Activated CD4-positive, alpha-beta T cell treated with anti-CD3 and anti-CD28 coated beads for 36 hours (primary cell): ENCODE measurements around the gene CCDC82. TPM values are rescaled to one million over a fixed set of nuclear protein-coding genes. Genes with fewer than 3 reads are reported as not detected.
A peak's percentile ranks its signal among the peaks of the same experiment; 100 is the strongest.
"Not testable (repeated sequence)": the region's sequence is repeated elsewhere in the genome, so short reads cannot be mapped to it uniquely, and the experiment has no call there.

Experiments
- ATAC-seq: fragments of 200-7000 bp; cut with Tn5 transposase; one replicate; pipeline ENCODE4 v1.10.0; 2021; ENCODE audit warnings: mild to moderate bottlenecking, moderate library complexity
- CTCF ChIA-PET: fragments of 350-600 bp; sonication (Branson Sonifier 250); formaldehyde crosslinking; loops from one replicate; lab custom pipeline; 2021; ENCODE audit warnings: antibody characterized with exemption; lab: Charles Lee
- POLR2A ChIA-PET: fragments of 350-600 bp; sonication (Branson Sonifier 250); formaldehyde crosslinking; loops from one replicate; lab custom pipeline; 2021; ENCODE audit warnings: antibody characterized with exemption, inconsistent platforms; lab: Charles Lee
- DNase-seq: peaks from one replicate; pipeline ENCODE4 v3.0.0-alpha.2; 2020
- H3K27ac Mint-ChIP-seq: one replicate; pipeline ENCODE4 v1.8.0; 2021; ENCODE audit warnings: mixed read lengths
- H3K27me3 Mint-ChIP-seq: one replicate; pipeline ENCODE4 v1.8.0; 2021; ENCODE audit warnings: mixed read lengths
- H3K36me3 Mint-ChIP-seq: one replicate; pipeline ENCODE4 v1.8.0; 2021; ENCODE audit warnings: low read depth, mixed read lengths
- H3K4me1 Mint-ChIP-seq: one replicate; pipeline ENCODE4 v1.8.0; 2021; ENCODE audit warnings: mixed read lengths
- H3K4me3 Mint-ChIP-seq: one replicate; pipeline ENCODE4 v1.8.0; 2021; ENCODE audit warnings: mild to moderate bottlenecking, moderate library complexity, mixed read lengths
- H3K9me3 Mint-ChIP-seq: one replicate; pipeline ENCODE4 v1.8.0; 2021; ENCODE audit warnings: low read depth, mixed read lengths
- intact Hi-C, 2 experiments: fragments of 100-400 bp; cut with DNase I in 1 of 2; cut with micrococcal nuclease in 1 of 2; formaldehyde crosslinking; loops; one replicate each; pipeline versions ENCODE4 v1.14.2 to v1.15.1; 2022 to 2024; cut with DNase I, micrococcal nuclease
- total RNA-seq, 2 experiments: library from RNA; stranded (reverse); gene quantifications; one replicate each; pipeline ENCODE4 v1.2.3, GENCODE V29; 2021

Gene CCDC82
- total RNA-seq = 10 to 100 TPM; 32.1 to 38.3 TPM

- H3K9me3 Mint-ChIP-seq = peaks cover 4% of the 10 kb centered on the region
- ChIA-PET POLR2A (interaction anchor here (0.7 to 2.3 kb wide), 5 partner anchors 18 to 600 kb away, joined by 3 to 19 read pairs (median 3); partner anchors contain the start of genes CEP57, FAM76B and MAML2), CTCF (interaction anchor here (0.6 to 2.7 kb wide), 10 partner anchors 10 to 601 kb away, joined by 3 to 20 read pairs (median 3); partner anchors contain the start of genes FAM76B and MAML2)
- intact Hi-C loops = loop anchor here (1.0 to 5.0 kb wide), 15 partner anchors 47 to 1848 kb away; partner anchors contain the start of genes MAML2 (in 2 of the 2), CEP57 (in 1 of the 2), CWC15 (in 1 of the 2) and FAM76B (in 1 of the 2)
- H3K4me3 Mint-ChIP-seq = peak within 1 kb of the TSS; percentile 90
- peaks cover 66% of the 10 kb centered on the region for H3K4me1 Mint-ChIP-seq
- H3K27me3 Mint-ChIP-seq = no peaks in the 10 kb centered on the region
- H3K36me3 Mint-ChIP-seq = peaks cover 26% of the 10 kb centered on the region
- H3K27ac Mint-ChIP-seq = peak within 1 kb of the TSS; percentile 82
- peak; percentile 99 for DNase-seq
- ATAC-seq = peak; percentile 97
These were observed at the start of gene CCDC82, which contains the start of gene JRKL for GRCh38 chr11:96389720-96390487. Gene CCDC82 (minus strand): TSS chr11:96389912. CDS start chr11:96384747, 5,165 bp downstream. Gene JRKL (plus strand): TSS chr11:96390013. CDS start chr11:96390650, 637 bp downstream.

DNA sequence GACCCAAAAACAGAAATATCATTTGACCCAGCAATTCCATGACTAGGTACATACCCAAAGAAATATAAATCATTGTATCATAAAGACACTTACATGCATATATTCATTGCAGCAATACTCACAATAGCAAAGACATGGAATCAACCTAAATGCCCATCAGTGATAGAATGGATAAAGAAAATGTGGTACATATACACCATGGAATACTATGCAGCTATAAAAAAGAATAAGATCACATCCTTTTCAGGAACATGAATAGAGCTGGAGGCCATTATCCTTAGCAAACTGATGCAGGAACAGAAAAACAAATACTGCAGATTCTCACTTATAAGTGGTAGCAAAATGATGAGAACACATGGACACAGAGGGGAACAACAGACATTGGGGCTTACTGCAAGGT lies 42.9 kb upstream of the CCDC82 start:
- not testable (repeated sequence) for ATAC-seq, H3K36me3 Mint-ChIP-seq

GRCh38 chr11:96430668-96431067 lies 41.0 kb upstream of the CCDC82 start:
- peaks cover 37% of the 10 kb centered on the region for H3K27me3 Mint-ChIP-seq
- H3K9me3 Mint-ChIP-seq = no peaks in the 10 kb centered on the region
- ChIA-PET POLR2A (no interaction called here), CTCF (interaction anchor here (0.5 kb wide), 1 partner anchor 1061 kb away, joined by 4 read pairs; no protein-coding TSS in a partner anchor)
- no peaks in the 10 kb centered on the region for H3K36me3 Mint-ChIP-seq
- intact Hi-C loops = no loop called here
- ATAC-seq (no peak), DNase-seq (no peak)
- peaks cover 8% of the 10 kb centered on the region for H3K4me1 Mint-ChIP-seq
- H3K4me3 Mint-ChIP-seq = no peak overlapping the region
- no peak overlapping the region for H3K27ac Mint-ChIP-seq

More for the DNA sequence above, 42.9 kb upstream of the CCDC82 start:
- peaks cover 41% of the 10 kb centered on the region for H3K27me3 Mint-ChIP-seq
- CTCF ChIA-PET, POLR2A ChIA-PET, H3K4me3 Mint-ChIP-seq, DNase-seq, H3K9me3 Mint-ChIP-seq, H3K4me1 Mint-ChIP-seq, intact Hi-C loops, H3K27ac Mint-ChIP-seq: not testable (repeated sequence)

DNA sequence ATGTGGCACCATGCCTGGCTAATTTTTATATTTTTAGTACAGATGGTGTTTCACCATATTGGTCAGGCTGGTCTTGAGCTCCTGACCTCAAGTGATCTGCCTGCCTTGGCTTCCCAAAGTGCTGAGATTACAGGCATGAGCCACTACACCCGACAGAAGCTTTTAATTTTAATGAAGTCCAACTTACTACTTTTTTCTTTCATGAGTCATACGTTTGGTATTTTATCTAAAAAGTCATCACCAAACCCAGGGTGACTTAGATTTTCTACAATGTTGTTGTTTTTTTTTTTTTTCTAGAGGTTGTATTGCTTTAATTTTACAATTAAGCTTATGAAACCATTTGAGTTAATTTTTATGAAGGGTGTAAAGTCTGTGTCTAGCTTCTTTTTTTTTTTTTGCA lies 35.0 kb upstream of the CCDC82 start:
- Mint-ChIP-seq H3K27me3 (peaks cover 28% of the 10 kb centered on the region), H3K36me3 (no peaks in the 10 kb centered on the region), H3K9me3 (no peaks in the 10 kb centered on the region), H3K27ac (no peak overlapping the region), H3K4me1 (peaks cover 14% of the 10 kb centered on the region), H3K4me3 (no peak overlapping the region)
- POLR2A ChIA-PET = interaction anchor here (0.6 to 0.7 kb wide), 2 partner anchors 228 to 634 kb away, joined by 3 to 5 read pairs; no protein-coding TSS in a partner anchor
- CTCF ChIA-PET = interaction anchor here (0.6 to 3.9 kb wide), 11 partner anchors 10 to 1638 kb away, joined by 3 to 39 read pairs (median 4); no protein-coding TSS in a partner anchor
- ATAC-seq (peak; percentile 80), DNase-seq (no peak)
- intact Hi-C loops = loop anchor here (1.0 to 5.0 kb wide), 6 partner anchors 588 to 1902 kb away; partner anchors contain the start of gene CEP57 (in 1 of the 2)

DNA sequence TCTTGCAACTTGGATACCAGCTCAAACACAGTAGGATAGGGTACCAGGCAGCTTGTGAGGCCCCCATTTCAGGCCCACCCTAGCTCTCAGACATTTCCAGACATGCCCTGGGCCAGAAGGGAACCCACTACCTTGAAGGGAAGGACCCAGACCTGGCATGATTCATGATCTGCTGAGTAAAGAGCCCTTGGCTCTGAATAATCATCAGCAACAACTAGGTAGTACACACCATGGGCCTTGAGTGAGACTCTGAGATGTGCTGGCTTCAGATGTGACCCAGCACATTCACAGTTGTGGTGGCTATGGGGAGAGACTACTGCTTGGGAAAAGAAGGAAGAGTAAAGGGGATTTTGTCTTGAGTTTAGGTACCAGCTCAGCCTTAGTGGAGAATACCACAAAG lies 23.7 kb upstream of the CCDC82 start:
- no peak for ATAC-seq
- peaks cover 5% of the 10 kb centered on the region for H3K4me1 Mint-ChIP-seq
- no peak overlapping the region for H3K27ac Mint-ChIP-seq
- DNase-seq = no peak
- no peak overlapping the region for H3K4me3 Mint-ChIP-seq
- ChIA-PET CTCF (interaction anchor here (1.8 kb wide), 1 partner anchor 19 kb away, joined by 4 read pairs; no protein-coding TSS in a partner anchor), POLR2A (no interaction called here)
- no peaks in the 10 kb centered on the region for H3K9me3 Mint-ChIP-seq
- H3K27me3 Mint-ChIP-seq = peaks cover 11% of the 10 kb centered on the region
- H3K36me3 Mint-ChIP-seq = no peaks in the 10 kb centered on the region
- intact Hi-C loops = no loop called here

DNA sequence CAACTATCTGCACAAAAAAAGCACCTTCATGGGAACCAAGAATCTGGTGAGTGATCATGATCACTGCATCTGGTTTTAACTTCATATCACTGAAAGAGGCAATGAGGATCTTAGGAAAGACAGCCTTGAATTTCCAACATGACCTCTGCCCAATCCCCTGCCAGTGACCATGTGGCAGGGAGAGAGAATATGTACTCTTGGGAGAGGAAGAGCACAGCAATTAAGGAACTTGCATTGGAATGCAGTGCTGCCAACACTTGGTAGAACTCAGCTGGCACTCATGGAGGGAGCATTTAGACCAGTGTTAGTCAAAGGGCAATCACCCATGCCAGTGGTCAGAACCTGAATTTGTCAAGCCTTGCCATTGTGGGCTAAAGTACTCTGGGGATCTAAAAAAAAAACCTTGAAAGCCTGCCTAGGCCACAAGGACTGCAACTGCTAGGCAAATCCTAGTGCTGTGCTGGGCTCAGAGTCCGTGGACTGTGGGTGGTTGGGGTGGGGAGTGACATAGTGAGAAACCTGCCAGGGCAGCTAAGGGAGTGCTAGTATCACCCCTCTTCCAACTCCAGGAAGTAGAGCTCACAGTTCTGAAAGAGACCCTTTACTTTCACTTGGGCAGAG lies 23.2 kb upstream of the CCDC82 start:
- H3K27me3 Mint-ChIP-seq = peaks cover 11% of the 10 kb centered on the region
- H3K36me3 Mint-ChIP-seq = no peaks in the 10 kb centered on the region
- peaks cover 5% of the 10 kb centered on the region for H3K4me1 Mint-ChIP-seq
- CTCF ChIA-PET = no interaction called here
- ATAC-seq = no peak
- H3K9me3 Mint-ChIP-seq = no peaks in the 10 kb centered on the region
- intact Hi-C loops = no loop called here
- no peak for DNase-seq
- H3K4me3 Mint-ChIP-seq = no peak overlapping the region
- POLR2A ChIA-PET = no interaction called here
- no peak overlapping the region for H3K27ac Mint-ChIP-seq

GRCh38 chr11:96411412-96411811 lies 21.7 kb upstream of the CCDC82 start:
- intact Hi-C loops, H3K9me3 Mint-ChIP-seq, H3K36me3 Mint-ChIP-seq, H3K27me3 Mint-ChIP-seq, CTCF ChIA-PET, DNase-seq, H3K27ac Mint-ChIP-seq, H3K4me1 Mint-ChIP-seq, POLR2A ChIA-PET, ATAC-seq: not testable (repeated sequence)
- H3K4me3 Mint-ChIP-seq = peak overlapping the region; percentile 32

GRCh38 chr11:96400697-96401096 lies 11.0 kb upstream of the CCDC82 start:
- no peak for ATAC-seq
- ChIA-PET CTCF (no interaction called here), POLR2A (no interaction called here)
- DNase-seq = no peak
- no peaks in the 10 kb centered on the region for H3K9me3 Mint-ChIP-seq
- H3K36me3 Mint-ChIP-seq = no peaks in the 10 kb centered on the region
- peaks cover 7% of the 10 kb centered on the region for H3K4me1 Mint-ChIP-seq
- H3K4me3 Mint-ChIP-seq = no peak overlapping the region
- no peak overlapping the region for H3K27ac Mint-ChIP-seq
- H3K27me3 Mint-ChIP-seq = peaks cover 2% of the 10 kb centered on the region
- intact Hi-C loops = no loop called here

GRCh38 chr11:96397863-96398262 lies 8.2 kb upstream of the CCDC82 start:
- ATAC-seq (no peak), DNase-seq (no peak)
- Mint-ChIP-seq H3K36me3 (no peaks in the 10 kb centered on the region), H3K4me3 (no peak overlapping the region), H3K9me3 (no peaks in the 10 kb centered on the region), H3K27me3 (peaks cover under 1% of the 10 kb centered on the region), H3K4me1 (peaks cover 16% of the 10 kb centered on the region), H3K27ac (no peak overlapping the region)
- intact Hi-C loops = no loop called here
- ChIA-PET POLR2A (no interaction called here), CTCF (no interaction called here)

DNA sequence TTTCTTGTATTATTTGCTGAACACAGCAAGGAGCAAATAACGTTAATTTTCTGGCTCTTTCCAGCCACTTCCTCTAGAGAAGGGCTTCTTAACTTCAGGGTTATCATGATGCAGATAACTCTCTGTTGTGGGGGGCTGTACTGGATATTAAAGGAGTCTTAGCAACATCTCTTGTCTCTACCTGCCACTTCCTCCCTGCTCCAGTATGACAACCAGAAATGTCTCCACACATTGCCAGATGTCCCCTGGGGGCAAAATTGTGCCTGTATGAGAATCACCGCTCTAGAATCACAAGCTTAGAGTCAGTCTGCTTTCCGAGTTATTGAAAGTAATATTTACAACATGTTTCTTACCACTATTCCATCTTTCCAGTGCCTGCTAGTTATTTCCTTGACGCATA lies 6.9 kb upstream of the CCDC82 start:
- peaks cover 6% of the 10 kb centered on the region for H3K36me3 Mint-ChIP-seq
- H3K9me3 Mint-ChIP-seq = no peaks in the 10 kb centered on the region
- no peak overlapping the region for H3K27ac Mint-ChIP-seq
- DNase-seq (no peak), ATAC-seq (no peak)
- H3K4me1 Mint-ChIP-seq = peaks cover 27% of the 10 kb centered on the region
- no peak overlapping the region for H3K4me3 Mint-ChIP-seq
- CTCF ChIA-PET = interaction anchor here (0.8 to 1.4 kb wide), 3 partner anchors 127 to 606 kb away, joined by 3 to 5 read pairs (median 4); partner anchors contain the start of gene CEP57
- POLR2A ChIA-PET = interaction anchor here (0.5 kb wide), 1 partner anchor 285 kb away, joined by 3 read pairs; no protein-coding TSS in a partner anchor
- intact Hi-C loops = no loop called here
- no peaks in the 10 kb centered on the region for H3K27me3 Mint-ChIP-seq

DNA sequence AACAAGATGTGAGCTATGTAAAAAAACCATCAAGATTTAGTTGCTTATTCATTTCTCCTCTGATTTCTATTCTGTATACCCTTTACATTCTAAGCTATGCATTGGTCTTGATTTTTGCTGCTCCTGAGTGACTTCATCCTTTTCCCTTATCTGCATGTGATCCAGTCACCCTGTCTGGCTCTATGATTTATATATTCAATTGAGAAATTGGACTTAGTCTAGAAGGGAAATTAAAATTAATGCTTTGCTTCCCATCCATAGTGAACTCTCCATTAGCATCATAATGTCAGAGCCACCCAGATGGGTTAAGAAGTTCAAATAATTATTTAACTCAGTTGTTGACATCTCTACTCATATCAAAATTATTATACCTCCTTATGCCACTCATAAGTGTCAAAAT lies 5.1 kb upstream of the CCDC82 start:
- POLR2A ChIA-PET = interaction anchor here (0.6 to 0.7 kb wide), 4 partner anchors 66 to 1427 kb away, joined by 3 to 6 read pairs (median 4); no protein-coding TSS in a partner anchor
- Mint-ChIP-seq H3K9me3 (peaks cover 4% of the 10 kb centered on the region), H3K27ac (no peak overlapping the region), H3K4me1 (peaks cover 42% of the 10 kb centered on the region), H3K4me3 (no peak overlapping the region), H3K36me3 (peaks cover 19% of the 10 kb centered on the region), H3K27me3 (no peaks in the 10 kb centered on the region)
- intact Hi-C loops = loop anchor here (1.0 to 5.0 kb wide), 4 partner anchors 137 to 1852 kb away; partner anchors contain the start of genes FUT4 (in 1 of the 2) and MTMR2 (in 1 of the 2)
- CTCF ChIA-PET = interaction anchor here (0.6 to 2.7 kb wide), 20 partner anchors 8 to 595 kb away, joined by 3 to 32 read pairs (median 6); no protein-coding TSS in a partner anchor
- ATAC-seq (no peak), DNase-seq (no peak)
